GM21529 (cell line): ENCODE data around the gene CHCHD6.

Source experiments
- ATAC-seq: cut with Tn5 transposase; IDR thresholded peaks from one replicate; pipeline ENCODE4 v1.9.1; 2021; ENCODE audit not compliant: unreplicated experiment

The CHCHD6 gene

GRCh38 chr3:126935756-126936509 is 231.9 kb downstream of the CHCHD6 start:
- ATAC-seq: no peak

- no peak for ATAC-seq
These were observed 232.9 kb downstream of the CHCHD6 start for GRCh38 chr3:126936853-126937425.

GRCh38 chr3:126937533-126937932 is 233.5 kb downstream of the CHCHD6 start:
- no peak for ATAC-seq

GRCh38 chr3:126937973-126938372 is 233.9 kb downstream of the CHCHD6 start:
- ATAC-seq: no peak

GRCh38 chr3:126938520-126939337 is 234.7 kb downstream of the CHCHD6 start:
- ATAC-seq: no peak

- no peak for ATAC-seq
These were observed 235.3 kb downstream of the CHCHD6 start for GRCh38 chr3:126939338-126939718.

- no peak for ATAC-seq
These were observed 235.7 kb downstream of the CHCHD6 start for GRCh38 chr3:126939733-126940132.

GRCh38 chr3:126941721-126942270 is 237.8 kb downstream of the CHCHD6 start:
- no peak for ATAC-seq

GRCh38 chr3:126944089-126944965 is 240.3 kb downstream of the CHCHD6 start:
- ATAC-seq: no peak

- ATAC-seq: no peak
These were observed 241.2 kb downstream of the CHCHD6 start for GRCh38 chr3:126945171-126945721.

GRCh38 chr3:126945891-126946290 is 241.9 kb downstream of the CHCHD6 start:
- ATAC-seq: no peak

- no peak for ATAC-seq
These were observed 242.4 kb downstream of the CHCHD6 start for GRCh38 chr3:126946405-126946804.

- ATAC-seq: no peak
These were observed 243.4 kb downstream of the CHCHD6 start for GRCh38 chr3:126947429-126947828.

GRCh38 chr3:126948980-126949535 is 245.0 kb downstream of the CHCHD6 start:
- no peak for ATAC-seq

GRCh38 chr3:126951561-126951960 is 247.5 kb downstream of the CHCHD6 start:
- ATAC-seq: no peak

GRCh38 chr3:126952261-126952982 is 248.4 kb downstream of the CHCHD6 start:
- no peak for ATAC-seq

- no peak for ATAC-seq
These were observed 249.1 kb downstream of the CHCHD6 start for GRCh38 chr3:126952983-126953660.

- peak; percentile 67 for ATAC-seq
These were observed 250.3 kb downstream of the CHCHD6 start for GRCh38 chr3:126954141-126954842.
